Posterior vena cava (tissue), 2 donors: ENCODE data around the gene CLEC16A. TPM values are rescaled to one million over a fixed set of nuclear protein-coding genes. Genes with fewer than 3 reads are reported as not detected.

Source experiments
- DNase-seq: peaks from one replicate; pipeline ENCODE4 v3.0.0-alpha.2; 2020; ENCODE audit warnings: low spot score
- intact Hi-C, 2 donors: fragments of 100-400 bp; cut with DNase I; formaldehyde crosslinking; loops; one replicate each; pipeline versions ENCODE4 v1.14.1 to v1.14.2; 2022 to 2023
- total RNA-seq, 2 donors: library from RNA; stranded (reverse); fragmentation: NEBNext Ultra II Directional; extraction: Animal tissue kit (Norgen Biotek cat#: 25700); gene quantifications; one replicate each; pipeline ENCODE4 v1.2.1, GENCODE V29; 2021
- donor health status: DM: yes; HTN: yes; CAD: no.
- donor health status: DM: yes; HTN: yes; CAD: no.

CLEC16A gene
- total RNA-seq, 2 donors from 2014 or later, result 19.4 to 20.1 TPM

GRCh38 chr16:11144122-11144521 is 199.8 kb downstream of the CLEC16A start:
- DNase-seq, result peak; percentile 64
- intact Hi-C loops, result loop anchor here in 1 of 2 donors (5.0 kb wide), 1 partner anchor 1042 kb away; no protein-coding TSS in a partner anchor

GRCh38 chr16:11145173-11145818 is 200.9 kb downstream of the CLEC16A start:
- intact Hi-C loops, result no loop called here
- DNase-seq, result peak; percentile 89

GRCh38 chr16:11145819-11146211 is 201.5 kb downstream of the CLEC16A start:
- intact Hi-C loops, result no loop called here
- peak; percentile 64 for DNase-seq

- intact Hi-C loops, result no loop called here
- DNase-seq, result peak; percentile 59
Measured at GRCh38 chr16:11147033-11147753, 202.8 kb downstream of the CLEC16A start.

GRCh38 chr16:11147754-11148444 is 203.5 kb downstream of the CLEC16A start:
- no peak for DNase-seq
- intact Hi-C loops, result no loop called here

- intact Hi-C loops, result no loop called here
Measured at GRCh38 chr16:11149011-11149616, 204.8 kb downstream of the CLEC16A start.

GRCh38 chr16:11150190-11150589 is 205.8 kb downstream of the CLEC16A start:
- intact Hi-C loops, result loop anchor here in 1 of 2 donors (10.0 kb wide), 1 partner anchor 355 kb away; no protein-coding TSS in a partner anchor
- DNase-seq, result no peak

More at GRCh38 chr16:11149011-11149616, 204.8 kb downstream of the CLEC16A start:
- DNase-seq, result no peak

- intact Hi-C loops, result loop anchor here in 1 of 2 donors (10.0 kb wide), 1 partner anchor 357 kb away; no protein-coding TSS in a partner anchor
- DNase-seq, result no peak
Measured at GRCh38 chr16:11151156-11151884, 207.0 kb downstream of the CLEC16A start.

- DNase-seq, result no peak
- intact Hi-C loops, result loop anchor here in 1 of 2 donors (10.0 kb wide), 1 partner anchor 357 kb away; no protein-coding TSS in a partner anchor
Measured at GRCh38 chr16:11151885-11152629, 207.7 kb downstream of the CLEC16A start.

- intact Hi-C loops, result loop anchor here in 1 of 2 donors (10.0 kb wide), 1 partner anchor 358 kb away; no protein-coding TSS in a partner anchor
- DNase-seq, result no peak
Measured at GRCh38 chr16:11152677-11153331, 208.4 kb downstream of the CLEC16A start.

- DNase-seq, result no peak
- intact Hi-C loops, result loop anchor here in 1 of 2 donors (10.0 kb wide), 1 partner anchor 361 kb away; no protein-coding TSS in a partner anchor
Measured at GRCh38 chr16:11155284-11155806, 211.0 kb downstream of the CLEC16A start.

- no peak for DNase-seq
- intact Hi-C loops, result loop anchor here in 1 of 2 donors (10.0 kb wide), 1 partner anchor 362 kb away; no protein-coding TSS in a partner anchor
Measured at GRCh38 chr16:11156401-11156800, 212.0 kb downstream of the CLEC16A start.

- no peak for DNase-seq
- intact Hi-C loops, result loop anchor here in 1 of 2 donors (10.0 kb wide), 1 partner anchor 362 kb away; no protein-coding TSS in a partner anchor
Measured at GRCh38 chr16:11157143-11157542, 212.8 kb downstream of the CLEC16A start.

- intact Hi-C loops, result loop anchor here in 1 of 2 donors (10.0 kb wide), 1 partner anchor 363 kb away; no protein-coding TSS in a partner anchor
- DNase-seq, result no peak
Measured at GRCh38 chr16:11158018-11158417, 213.7 kb downstream of the CLEC16A start.

- intact Hi-C loops, result loop anchor here in 1 of 2 donors (10.0 kb wide), 1 partner anchor 364 kb away; no protein-coding TSS in a partner anchor
- no peak for DNase-seq
Measured at GRCh38 chr16:11159282-11159681, 214.9 kb downstream of the CLEC16A start.

- intact Hi-C loops, result loop anchor here in 1 of 2 donors (10.0 kb wide), 1 partner anchor 166 kb away; no protein-coding TSS in a partner anchor
- no peak for DNase-seq
Measured at GRCh38 chr16:11160676-11161115, 216.3 kb downstream of the CLEC16A start.

GRCh38 chr16:11161439-11161838 is 217.1 kb downstream of the CLEC16A start:
- intact Hi-C loops, result loop anchor here in 1 of 2 donors (10.0 kb wide), 1 partner anchor 167 kb away; no protein-coding TSS in a partner anchor
- no peak for DNase-seq
